Breast epithelium (tissue), 4 donors: ENCODE results near the gene MAMSTR. TPM values are rescaled to one million over a fixed set of nuclear protein-coding genes. Genes with fewer than 3 reads are reported as not detected.
"Not testable (repeated sequence)": the region's sequence is repeated elsewhere in the genome, so short reads cannot be mapped to it uniquely, and the experiment has no call there.

Source experiments
- DNase-seq, 2 donors: peaks; one replicate each; pipeline ENCODE4 v3.0.0-alpha.2; 2019; ENCODE audit warnings: low spot score in 2 of 2
- H3K27ac ChIP-seq, 2 donors: fragments of 200-600 bp; sonication (generic) in 1 of 2; one replicate each; pipeline ENCODE4 v1.5.1; 2016 to 2019; ENCODE audit warnings: mild to moderate bottlenecking in 1 of 2
- H3K27me3 ChIP-seq, 2 donors: fragments of 200-600 bp; sonication (generic) in 1 of 2; one replicate each; pipeline versions ENCODE4 v1.5.1 to v1.6.0; 2017 to 2019; ENCODE audit warnings: control low read depth in 1 of 2, mild to moderate bottlenecking in 1 of 2
- H3K36me3 ChIP-seq: fragments of 200-600 bp; one replicate; pipeline ENCODE4 v1.5.1; 2019
- H3K4me1 ChIP-seq, 2 donors: fragments of 200-600 bp; sonication (generic); one replicate each; pipeline ENCODE4 v1.5.1; 2016 to 2019; ENCODE audit warnings: control low read depth in 1 of 2
- H3K4me3 ChIP-seq, 3 donors: fragments of 200-600 bp; sonication (generic); 1 replicate in 2 of 3; 2 replicates in 1 of 3; pipeline ENCODE4 v1.5.1; 2016 to 2019; ENCODE audit warnings: mild to moderate bottlenecking in 3 of 3, moderate library complexity in 2 of 3
- H3K9me3 ChIP-seq, 2 donors: fragments of 200-600 bp; sonication (generic) in 1 of 2; one replicate each; pipeline ENCODE4 v1.5.1; 2016 to 2019; ENCODE audit warnings: control low read depth in 1 of 2
- CTCF ChIP-seq, 3 donors: fragments of 450-650 bp; IDR thresholded peaks; one replicate each; pipeline ENCODE4 v1.5.1; 2016 to 2017; ENCODE audit warnings: antibody characterized with exemption in 3 of 3, mild to moderate bottlenecking in 3 of 3, moderate library complexity in 3 of 3
- POLR2A ChIP-seq: fragments of 450-650 bp; IDR thresholded peaks from one replicate; pipeline ENCODE4 v1.6.1; 2016; ENCODE audit warnings: antibody characterized with exemption, mild to moderate bottlenecking, moderate library complexity
- POLR2AphosphoS5 ChIP-seq, 3 donors: sonication (generic); formaldehyde crosslinking; IDR thresholded peaks; one replicate each; pipeline ENCODE4 v1.6.1; 2017; ENCODE audit warnings: antibody characterized with exemption in 3 of 3
- intact Hi-C: fragments of 100-400 bp; cut with DNase I; formaldehyde crosslinking; loops from one replicate; pipeline ENCODE4 v1.15.1; 2023; ENCODE audit warnings: low total_unique reads
- total RNA-seq, 3 donors: library from RNA; depleted of rRNA; stranded (reverse); fragments of >200 nt; gene quantifications; one replicate each; pipeline ENCODE4 v1.1.0, GENCODE V29; 2016

Gene MAMSTR
- total RNA-seq, 3 donors from 2014 or later, result 0.32 to 1.9 (median 1.3) TPM

GRCh38 chr19:48689449-48689848 lies 30.1 kb downstream of the MAMSTR start:
- intact Hi-C loops, result no loop called here
- Histone ChIP-seq H3K27me3 (no peaks in the 10 kb centered on the region), H3K4me3 (no peak overlapping the region), H3K4me1 (no peaks in the 10 kb centered on the region), H3K36me3 (no peaks in the 10 kb centered on the region), H3K9me3 (no peaks in the 10 kb centered on the region), H3K27ac (peak overlapping the region; percentile 11 to 43)
- TF ChIP-seq POLR2AphosphoS5 (IDR thresholded peaks at IDR 0.05), result no peak
- TF ChIP-seq CTCF (IDR thresholded peaks at IDR 0.05), result no peak
- TF ChIP-seq POLR2A, result no peak
- no peak for DNase-seq

GRCh38 chr19:48687776-48688175 lies 31.7 kb downstream of the MAMSTR start:
- H3K4me3 ChIP-seq, result no peak overlapping the region
- no peak for TF ChIP-seq CTCF (IDR thresholded peaks at IDR 0.05)
- TF ChIP-seq POLR2AphosphoS5 (IDR thresholded peaks at IDR 0.05), result no peak
- no peak for TF ChIP-seq POLR2A
- H3K4me1 ChIP-seq, result no peaks in the 10 kb centered on the region
- no peaks in the 10 kb centered on the region for H3K9me3 ChIP-seq
- no peak overlapping the region for H3K27ac ChIP-seq
- H3K36me3 ChIP-seq, result no peaks in the 10 kb centered on the region
- intact Hi-C loops, result no loop called here
- DNase-seq, result no peak
- no peaks in the 10 kb centered on the region for H3K27me3 ChIP-seq

- H3K36me3 ChIP-seq, H3K27me3 ChIP-seq, H3K27ac ChIP-seq, intact Hi-C loops, H3K4me3 ChIP-seq, H3K9me3 ChIP-seq, DNase-seq, H3K4me1 ChIP-seq: not testable (repeated sequence)
Measured at GRCh38 chr19:48686637-48687036, 32.9 kb downstream of the MAMSTR start.

- no peak for DNase-seq
- Histone ChIP-seq H3K36me3 (no peaks in the 10 kb centered on the region), H3K9me3 (no peaks in the 10 kb centered on the region), H3K27ac (peak overlapping the region in 1 of 2 donors; percentile 68), H3K4me3 (no peak overlapping the region), H3K4me1 (no peaks in the 10 kb centered on the region), H3K27me3 (no peaks in the 10 kb centered on the region)
- TF ChIP-seq CTCF (IDR thresholded peaks at IDR 0.05) (no peak), POLR2A (no peak), POLR2AphosphoS5 (IDR thresholded peaks at IDR 0.05) (no peak)
- intact Hi-C loops, result no loop called here
Measured at GRCh38 chr19:48686088-48686487, 33.4 kb downstream of the MAMSTR start.

GRCh38 chr19:48685583-48685982 lies 33.9 kb downstream of the MAMSTR start:
- Histone ChIP-seq H3K9me3 (no peaks in the 10 kb centered on the region), H3K27ac (peak overlapping the region; percentile 21 to 68), H3K36me3 (no peaks in the 10 kb centered on the region), H3K4me3 (no peak overlapping the region), H3K27me3 (no peaks in the 10 kb centered on the region), H3K4me1 (no peaks in the 10 kb centered on the region)
- DNase-seq, result no peak
- intact Hi-C loops, result no loop called here
- TF ChIP-seq POLR2A, result no peak
- no peak for TF ChIP-seq POLR2AphosphoS5 (IDR thresholded peaks at IDR 0.05)
- no peak for TF ChIP-seq CTCF (IDR thresholded peaks at IDR 0.05)

GRCh38 chr19:48683349-48683748 lies 36.2 kb downstream of the MAMSTR start:
- Histone ChIP-seq H3K4me1 (no peaks in the 10 kb centered on the region), H3K36me3 (no peaks in the 10 kb centered on the region), H3K27me3 (no peaks in the 10 kb centered on the region), H3K9me3 (no peaks in the 10 kb centered on the region), H3K4me3 (no peak overlapping the region), H3K27ac (no peak overlapping the region)
- DNase-seq, result no peak
- TF ChIP-seq CTCF (IDR thresholded peaks at IDR 0.05), result no peak
- no peak for TF ChIP-seq POLR2AphosphoS5 (IDR thresholded peaks at IDR 0.05)
- TF ChIP-seq POLR2A, result no peak
- intact Hi-C loops, result no loop called here
